Esophagus squamous epithelium (tissue), 5 donors: ENCODE results near the gene TMPRSS3. TPM values are rescaled to one million over a fixed set of nuclear protein-coding genes. Genes with fewer than 3 reads are reported as not detected.

Experiments used
- DNase-seq: peaks from one replicate; lab custom pipeline; 2025; lab: John Stamatoyannopoulos, UW
- H3K27ac ChIP-seq, 4 donors: fragments of 200-600 bp; sonication (generic); one replicate each; pipeline ENCODE4 v1.5.1; 2016 to 2019; ENCODE audit warnings: mild to moderate bottlenecking in 1 of 4
- H3K27me3 ChIP-seq, 4 donors: fragments of 200-600 bp; sonication (generic); 1 replicate in 3 of 4; 2 replicates in 1 of 4; pipeline versions ENCODE4 v1.5.1 to v1.6.0; 2017 to 2021; ENCODE audit warnings: antibody characterized with exemption in 1 of 4
- H3K36me3 ChIP-seq, 3 donors: fragments of 200-600 bp; sonication (generic); one replicate each; pipeline ENCODE4 v1.5.1; 2016 to 2019
- H3K4me1 ChIP-seq, 3 donors: fragments of 200-600 bp; sonication (generic); one replicate each; pipeline ENCODE4 v1.5.1; 2017 to 2019
- H3K4me3 ChIP-seq, 4 donors: fragments of 200-600 bp; sonication (generic); 1 replicate in 3 of 4; 2 replicates in 1 of 4; pipeline ENCODE4 v1.5.1; 2016 to 2019; ENCODE audit warnings: mild to moderate bottlenecking in 2 of 4, moderate library complexity in 1 of 4
- H3K9me3 ChIP-seq, 3 donors: fragments of 200-600 bp; sonication (generic); one replicate each; pipeline ENCODE4 v1.5.1; 2016 to 2019
- POLR2A ChIP-seq, 4 donors: fragments of 450-650 bp; IDR thresholded peaks; one replicate each; pipeline ENCODE4 v1.6.1; 2017; ENCODE audit warnings: antibody characterized with exemption in 4 of 4, mild to moderate bottlenecking in 4 of 4, moderate library complexity in 3 of 4
- WGBS, 2 donors: methylation state at CpG; one replicate each; pipeline ENCODE4 v1.1.5; 2018; 5-methylcytosine and 5-hydroxymethylcytosine counted together
- intact Hi-C: fragments of 100-400 bp; cut with DNase I; formaldehyde crosslinking; loops from one replicate; pipeline ENCODE4 v1.15.0; 2022
- total RNA-seq, 4 donors: library from RNA; depleted of rRNA; stranded (reverse); fragments of >200 nt; gene quantifications; one replicate each; pipeline ENCODE4 v1.1.0, GENCODE V29; 2016
- TF ChIP-seq, protein P1 (sequence below), 6 experiments: fragments of 450-650 bp in 4 of 6; fragments of 200-600 bp in 2 of 6; sonication (generic) in 2 of 6; IDR thresholded peaks; one replicate each; pipeline ENCODE4 v1.5.1; 2016 to 2019; ENCODE audit warnings: antibody characterized with exemption in 6 of 6, mild to moderate bottlenecking in 4 of 6, moderate library complexity in 4 of 6
- donor health status: DM: yes; HTN: yes; CAD: no.

TMPRSS3 gene
- total RNA-seq, 4 donors from 2014 or later = 0.09 TPM; not detected in 3

DNA sequence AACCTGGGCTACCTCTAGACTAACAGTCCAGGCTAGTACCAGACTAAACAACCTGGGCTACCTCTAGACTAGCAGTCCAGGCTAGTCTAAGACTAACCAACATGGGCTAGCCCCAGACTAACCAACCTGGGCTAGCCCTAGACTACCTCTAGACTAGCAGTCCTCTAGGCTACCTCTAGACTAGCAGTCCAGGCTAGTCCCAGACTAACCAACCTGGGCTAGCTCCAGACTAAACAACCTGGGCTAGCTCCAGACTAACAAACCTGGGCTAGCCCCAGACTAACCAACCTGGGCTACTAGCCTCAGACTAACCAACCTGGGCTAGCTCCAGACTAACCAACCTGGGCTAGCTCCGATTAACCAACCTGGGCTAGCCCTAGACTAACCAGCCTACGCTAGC, 47.1 kb downstream of the TMPRSS3 start:
- no peak for TF ChIP-seq POLR2A (IDR thresholded peaks at IDR 0.05)
- TF ChIP-seq, protein P1, sequence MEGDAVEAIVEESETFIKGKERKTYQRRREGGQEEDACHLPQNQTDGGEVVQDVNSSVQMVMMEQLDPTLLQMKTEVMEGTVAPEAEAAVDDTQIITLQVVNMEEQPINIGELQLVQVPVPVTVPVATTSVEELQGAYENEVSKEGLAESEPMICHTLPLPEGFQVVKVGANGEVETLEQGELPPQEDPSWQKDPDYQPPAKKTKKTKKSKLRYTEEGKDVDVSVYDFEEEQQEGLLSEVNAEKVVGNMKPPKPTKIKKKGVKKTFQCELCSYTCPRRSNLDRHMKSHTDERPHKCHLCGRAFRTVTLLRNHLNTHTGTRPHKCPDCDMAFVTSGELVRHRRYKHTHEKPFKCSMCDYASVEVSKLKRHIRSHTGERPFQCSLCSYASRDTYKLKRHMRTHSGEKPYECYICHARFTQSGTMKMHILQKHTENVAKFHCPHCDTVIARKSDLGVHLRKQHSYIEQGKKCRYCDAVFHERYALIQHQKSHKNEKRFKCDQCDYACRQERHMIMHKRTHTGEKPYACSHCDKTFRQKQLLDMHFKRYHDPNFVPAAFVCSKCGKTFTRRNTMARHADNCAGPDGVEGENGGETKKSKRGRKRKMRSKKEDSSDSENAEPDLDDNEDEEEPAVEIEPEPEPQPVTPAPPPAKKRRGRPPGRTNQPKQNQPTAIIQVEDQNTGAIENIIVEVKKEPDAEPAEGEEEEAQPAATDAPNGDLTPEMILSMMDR (IDR thresholded peaks at IDR 0.05) = no peak
- Histone ChIP-seq H3K27me3 (peaks cover 0 to 35% (median 0%) of the 10 kb centered on the region in 4 donors), H3K36me3 (no peaks in the 10 kb centered on the region), H3K4me3 (no peak overlapping the region), H3K27ac (no peak overlapping the region), H3K4me1 (no peaks in the 10 kb centered on the region), H3K9me3 (no peaks in the 10 kb centered on the region)
- DNase-seq = no peak
- intact Hi-C loops = no loop called here
- 90 to 100% methylated on average over 1 to 2 of the region's 2 CpGs for WGBS, 2 donors

DNA sequence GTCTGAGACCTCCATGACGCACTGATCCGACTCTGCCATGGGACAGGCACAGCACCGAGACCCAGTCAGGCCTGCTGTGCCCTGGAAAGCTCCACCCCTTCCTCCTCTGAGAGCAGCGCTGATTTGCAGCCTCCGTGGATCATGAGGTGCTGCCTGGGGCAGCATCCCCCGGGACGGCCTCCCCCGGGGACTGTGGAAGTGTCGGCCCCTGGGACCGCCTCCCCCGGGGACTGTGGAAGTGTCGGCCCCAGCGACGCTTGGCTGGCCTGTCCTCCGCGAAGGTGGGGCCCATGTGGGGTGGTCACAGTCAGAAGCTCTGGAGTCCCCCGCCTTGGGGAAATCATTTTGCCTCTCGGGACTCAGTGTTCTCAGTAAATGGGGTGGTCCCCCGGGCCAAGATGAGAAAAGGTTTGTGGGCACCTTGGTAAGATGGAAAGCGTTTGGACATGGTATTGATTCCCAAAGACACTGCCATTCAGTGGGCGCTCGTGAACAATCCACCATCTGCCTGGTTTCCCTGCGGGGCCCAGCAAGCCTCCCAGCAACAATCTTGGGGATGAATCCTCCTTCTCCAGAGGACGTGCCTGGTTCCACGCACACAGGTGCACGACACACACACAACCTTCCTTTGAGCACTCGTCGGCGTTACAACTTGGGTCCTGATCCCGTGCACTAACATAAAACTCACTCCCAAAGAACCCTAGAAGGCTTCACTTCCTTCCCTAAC, 48.1 kb downstream of the TMPRSS3 start:
- Histone ChIP-seq H3K27me3 (peaks cover 0 to 35% (median 0%) of the 10 kb centered on the region in 4 donors), H3K27ac (no peak overlapping the region), H3K9me3 (no peaks in the 10 kb centered on the region), H3K4me1 (no peaks in the 10 kb centered on the region), H3K36me3 (no peaks in the 10 kb centered on the region), H3K4me3 (no peak overlapping the region)
- no peak for TF ChIP-seq POLR2A (IDR thresholded peaks at IDR 0.05)
- TF ChIP-seq, protein P1 (IDR thresholded peaks at IDR 0.05) = no peak
- intact Hi-C loops = no loop called here
- 90 to 91% methylated on average over 12 to 16 of the region's 30 CpGs for WGBS, 2 donors
- no peak for DNase-seq

DNA sequence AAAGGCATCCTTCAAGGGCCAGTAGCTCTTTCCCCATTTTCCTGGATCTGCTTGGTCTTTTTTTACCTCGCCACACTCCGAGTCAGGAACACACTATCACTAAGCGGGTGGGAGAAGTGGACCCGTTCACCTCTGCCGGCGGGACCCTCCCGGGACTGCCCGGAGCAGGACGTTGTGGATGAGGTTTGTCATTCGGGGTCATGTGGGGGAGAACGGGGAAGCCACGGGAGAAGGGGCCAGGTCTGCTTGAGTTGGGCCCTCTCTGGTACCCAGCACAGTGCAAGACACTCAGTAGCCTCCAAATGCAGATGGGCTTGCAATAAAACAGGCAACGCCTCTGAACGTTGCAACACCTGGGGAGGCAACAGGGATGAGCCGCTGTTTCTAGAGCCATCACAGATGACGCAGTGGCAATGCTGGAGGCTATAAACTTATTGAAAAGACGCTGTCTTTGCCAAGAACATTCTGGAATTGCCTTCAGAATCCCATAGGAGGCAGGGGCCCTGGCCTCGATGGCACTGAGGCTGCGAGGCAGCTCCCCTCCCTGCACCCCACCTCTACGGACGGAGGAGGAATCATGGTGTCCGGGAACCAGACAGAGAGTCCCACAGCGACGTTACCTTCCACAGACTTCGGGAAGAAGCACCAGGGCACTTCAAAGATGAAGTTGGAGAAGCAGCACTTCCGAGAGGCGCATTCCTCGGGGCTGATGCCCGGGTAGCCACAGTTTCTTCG, 48.8 kb downstream of the TMPRSS3 start:
- H3K27ac ChIP-seq = no peak overlapping the region
- no peak for DNase-seq
- H3K36me3 ChIP-seq = no peaks in the 10 kb centered on the region
- H3K4me3 ChIP-seq = no peak overlapping the region
- intact Hi-C loops = no loop called here
- peaks cover 0 to 35% (median 0%) of the 10 kb centered on the region in 4 donors for H3K27me3 ChIP-seq
- TF ChIP-seq POLR2A (IDR thresholded peaks at IDR 0.05) = no peak
- TF ChIP-seq, protein P1 (IDR thresholded peaks at IDR 0.05) = no peak
- no peaks in the 10 kb centered on the region for H3K9me3 ChIP-seq
- WGBS, 2 donors = 74 to 84% methylated on average over 17 to 19 of the region's 30 CpGs
- no peaks in the 10 kb centered on the region for H3K4me1 ChIP-seq

DNA sequence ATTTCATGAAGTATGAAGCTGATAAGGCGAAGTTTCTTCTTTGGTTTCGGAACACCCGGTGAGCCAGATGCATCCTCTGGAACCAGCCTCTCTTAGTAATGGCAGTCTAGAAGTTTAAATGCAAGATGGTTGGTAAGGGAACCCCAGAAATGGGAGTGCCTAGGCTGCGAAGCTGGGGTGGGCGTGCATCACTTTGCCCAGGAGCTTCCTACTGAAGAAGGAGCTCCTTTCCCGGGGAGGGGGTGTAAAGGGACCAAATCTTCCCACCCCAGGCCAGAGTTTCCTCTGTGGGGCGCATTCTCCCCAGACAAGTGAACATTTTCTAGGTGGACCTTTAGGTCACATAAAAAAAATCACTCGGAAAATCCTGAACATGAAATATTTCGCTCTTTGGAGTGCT, 49.4 kb downstream of the TMPRSS3 start:
- intact Hi-C loops = no loop called here

DNA sequence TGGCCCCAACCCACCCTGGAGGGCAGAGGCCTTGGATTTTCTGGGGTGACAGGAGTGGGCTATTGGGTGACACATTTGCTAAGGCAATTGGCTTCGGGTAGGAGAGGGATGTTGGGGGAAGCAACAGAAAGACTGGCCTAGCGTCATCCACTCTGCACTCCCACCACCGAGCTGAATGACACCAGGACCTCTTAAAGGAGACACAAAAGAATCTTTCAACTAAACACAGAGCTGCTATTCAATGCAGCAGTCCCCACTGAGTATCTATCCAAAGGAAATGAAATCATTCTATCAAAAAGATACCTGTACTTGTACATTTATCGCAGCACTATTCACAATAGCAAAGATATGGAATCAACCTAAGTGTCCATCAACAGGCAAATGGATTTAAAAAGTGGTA, 51.2 kb downstream of the TMPRSS3 start:
- H3K4me3 ChIP-seq = no peak overlapping the region
- intact Hi-C loops = no loop called here
- WGBS, 2 donors = 71 to 83% methylated on average over 3 to 4 of the region's 4 CpGs

More for the DNA sequence above, 49.4 kb downstream of the TMPRSS3 start:
- TF ChIP-seq POLR2A (IDR thresholded peaks at IDR 0.05) = no peak
- H3K4me3 ChIP-seq = no peak overlapping the region
- H3K4me1 ChIP-seq = no peaks in the 10 kb centered on the region
- no peak for DNase-seq
- H3K9me3 ChIP-seq = no peaks in the 10 kb centered on the region
- H3K36me3 ChIP-seq = no peaks in the 10 kb centered on the region
- H3K27me3 ChIP-seq = peaks cover 0 to 35% (median 0%) of the 10 kb centered on the region in 4 donors
- no peak overlapping the region for H3K27ac ChIP-seq
- 88 to 90% methylated on average over 9 of the region's 9 CpGs for WGBS, 2 donors

More for the DNA sequence above, 51.2 kb downstream of the TMPRSS3 start:
- H3K27ac ChIP-seq = no peak overlapping the region
- peaks cover 0 to 32% (median 0%) of the 10 kb centered on the region in 4 donors for H3K27me3 ChIP-seq
- H3K36me3 ChIP-seq = no peaks in the 10 kb centered on the region
- no peak for DNase-seq
- peaks cover 0 to 11% (median 0%) of the 10 kb centered on the region in 3 donors for H3K4me1 ChIP-seq
- H3K9me3 ChIP-seq = no peaks in the 10 kb centered on the region
- TF ChIP-seq POLR2A (IDR thresholded peaks at IDR 0.05) = no peak
- TF ChIP-seq, protein P1 (IDR thresholded peaks at IDR 0.05) = no peak
